Ishikawa (cell line): Measurements from ENCODE around the gene CPM.
A peak's percentile ranks its signal among the peaks of the same experiment; 100 is the strongest.

Experiments
- CEBPB ChIP-seq: IDR thresholded peaks from 2 replicates; pipeline ENCODE4 v1.6.1; 2012
- CREB1 ChIP-seq: IDR thresholded peaks from 2 replicates; pipeline ENCODE4 v1.6.1; 2012; ENCODE audit warnings: low read depth
- EGR1 ChIP-seq: IDR thresholded peaks from 2 replicates; pipeline ENCODE4 v1.6.1; 2012
- EP300 ChIP-seq: IDR thresholded peaks from 2 replicates; pipeline ENCODE4 v1.6.1; 2012; ENCODE audit warnings: borderline replicate concordance
- FOXM1 ChIP-seq: IDR thresholded peaks from 2 replicates; pipeline ENCODE4 v1.6.1; 2012; ENCODE audit warnings: low read depth, borderline replicate concordance
- NFIC ChIP-seq: IDR thresholded peaks from 2 replicates; pipeline ENCODE4 v1.6.1; 2012
- RAD21 ChIP-seq: IDR thresholded peaks from 2 replicates; pipeline ENCODE4 v1.6.1; 2012; ENCODE audit warnings: low read depth
- TAF1 ChIP-seq: IDR thresholded peaks from 2 replicates; pipeline ENCODE4 v1.6.1; 2012; ENCODE audit warnings: low read depth, mild to moderate bottlenecking
- TCF12 ChIP-seq: IDR thresholded peaks from 2 replicates; pipeline ENCODE4 v1.6.1; 2012; ENCODE audit warnings: low read depth
- TEAD4 ChIP-seq: IDR thresholded peaks from 2 replicates; pipeline ENCODE4 v1.6.1; 2012
- USF1 ChIP-seq: IDR thresholded peaks from 2 replicates; pipeline ENCODE4 v1.6.1; 2012
- YY1 ChIP-seq: IDR thresholded peaks from 2 replicates; pipeline ENCODE4 v1.6.1; 2012; ENCODE audit warnings: low read depth
- ZBTB7A ChIP-seq: IDR thresholded peaks from 2 replicates; pipeline ENCODE4 v1.6.1; 2012; ENCODE audit warnings: low read depth
- TF ChIP-seq, protein P1 (sequence below): IDR thresholded peaks from 2 replicates; pipeline ENCODE4 v1.6.1; 2012
- TF ChIP-seq, protein P2 (sequence below): IDR thresholded peaks from 2 replicates; pipeline ENCODE4 v1.6.1; 2012; ENCODE audit warnings: low read depth, mild to moderate bottlenecking

The CPM gene

GRCh38 chr12:68962877-68963855 is 30.2 kb upstream of the CPM start:
- TF ChIP-seq ZBTB7A (no peak), CEBPB (peak; percentile 37; the same call in 1 of the 2 replicates)

- TF ChIP-seq NFIC (no peak), CREB1 (no peak), TEAD4 (no peak), ZBTB7A (no peak), FOXM1 (no peak), CEBPB (no peak), TCF12 (no peak), EP300 (no peak), USF1 (no peak), RAD21 (no peak), YY1 (no peak), EGR1 (no peak), TAF1 (no peak)
- TF ChIP-seq, protein P1, sequence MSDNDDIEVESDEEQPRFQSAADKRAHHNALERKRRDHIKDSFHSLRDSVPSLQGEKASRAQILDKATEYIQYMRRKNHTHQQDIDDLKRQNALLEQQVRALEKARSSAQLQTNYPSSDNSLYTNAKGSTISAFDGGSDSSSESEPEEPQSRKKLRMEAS: no peak
- TF ChIP-seq, protein P2, sequence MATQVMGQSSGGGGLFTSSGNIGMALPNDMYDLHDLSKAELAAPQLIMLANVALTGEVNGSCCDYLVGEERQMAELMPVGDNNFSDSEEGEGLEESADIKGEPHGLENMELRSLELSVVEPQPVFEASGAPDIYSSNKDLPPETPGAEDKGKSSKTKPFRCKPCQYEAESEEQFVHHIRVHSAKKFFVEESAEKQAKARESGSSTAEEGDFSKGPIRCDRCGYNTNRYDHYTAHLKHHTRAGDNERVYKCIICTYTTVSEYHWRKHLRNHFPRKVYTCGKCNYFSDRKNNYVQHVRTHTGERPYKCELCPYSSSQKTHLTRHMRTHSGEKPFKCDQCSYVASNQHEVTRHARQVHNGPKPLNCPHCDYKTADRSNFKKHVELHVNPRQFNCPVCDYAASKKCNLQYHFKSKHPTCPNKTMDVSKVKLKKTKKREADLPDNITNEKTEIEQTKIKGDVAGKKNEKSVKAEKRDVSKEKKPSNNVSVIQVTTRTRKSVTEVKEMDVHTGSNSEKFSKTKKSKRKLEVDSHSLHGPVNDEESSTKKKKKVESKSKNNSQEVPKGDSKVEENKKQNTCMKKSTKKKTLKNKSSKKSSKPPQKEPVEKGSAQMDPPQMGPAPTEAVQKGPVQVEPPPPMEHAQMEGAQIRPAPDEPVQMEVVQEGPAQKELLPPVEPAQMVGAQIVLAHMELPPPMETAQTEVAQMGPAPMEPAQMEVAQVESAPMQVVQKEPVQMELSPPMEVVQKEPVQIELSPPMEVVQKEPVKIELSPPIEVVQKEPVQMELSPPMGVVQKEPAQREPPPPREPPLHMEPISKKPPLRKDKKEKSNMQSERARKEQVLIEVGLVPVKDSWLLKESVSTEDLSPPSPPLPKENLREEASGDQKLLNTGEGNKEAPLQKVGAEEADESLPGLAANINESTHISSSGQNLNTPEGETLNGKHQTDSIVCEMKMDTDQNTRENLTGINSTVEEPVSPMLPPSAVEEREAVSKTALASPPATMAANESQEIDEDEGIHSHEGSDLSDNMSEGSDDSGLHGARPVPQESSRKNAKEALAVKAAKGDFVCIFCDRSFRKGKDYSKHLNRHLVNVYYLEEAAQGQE: no peak
Observed at GRCh38 chr12:68959891-68960464, 27.0 kb upstream of the CPM start.

DNA sequence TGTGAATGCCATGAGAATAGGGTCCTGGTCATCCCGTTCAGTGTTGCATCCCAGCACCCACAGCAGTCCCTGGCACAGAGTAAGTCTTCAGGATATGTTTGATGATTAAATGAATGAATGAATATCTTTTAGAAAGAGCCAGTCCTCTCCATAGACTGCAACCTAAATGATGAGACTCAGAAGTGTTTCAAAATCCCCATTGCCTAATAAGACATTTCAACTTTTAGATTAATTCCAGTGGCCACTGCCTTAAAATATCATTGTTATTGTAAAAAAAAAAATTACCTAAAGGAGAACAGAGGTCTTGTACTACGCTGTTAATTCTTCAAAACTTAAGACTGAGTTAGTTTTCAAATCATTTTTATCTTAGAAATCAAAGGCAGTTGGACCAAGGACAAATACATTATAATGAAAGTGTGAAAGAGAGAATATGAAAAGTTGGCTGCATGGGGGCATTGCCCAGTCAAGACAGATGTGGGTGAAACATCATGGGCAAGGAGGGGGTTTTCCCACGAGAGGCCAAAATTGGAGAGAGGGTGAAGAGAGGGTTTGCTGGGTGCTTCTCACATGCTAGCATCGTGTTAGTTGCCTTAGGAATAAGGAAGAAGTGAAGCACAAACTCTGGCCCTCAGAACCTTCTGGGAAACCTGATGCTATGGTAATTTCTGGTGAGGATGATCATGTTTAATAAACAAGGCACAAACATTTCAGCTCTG is 26.3 kb upstream of the CPM start:
- TF ChIP-seq TCF12 (no peak), USF1 (no peak), EP300 (no peak), CEBPB (no peak), CREB1 (no peak), FOXM1 (no peak), RAD21 (no peak), TEAD4 (no peak), TAF1 (no peak), NFIC (no peak)
- TF ChIP-seq, protein P1: no peak
- TF ChIP-seq, protein P2: no peak

GRCh38 chr12:68958322-68958721 is 25.4 kb upstream of the CPM start:
- no peak for TF ChIP-seq TAF1
- TF ChIP-seq TCF12: no peak
- TF ChIP-seq RAD21: no peak
- no peak for TF ChIP-seq CREB1
- no peak for TF ChIP-seq EP300
- TF ChIP-seq, protein P1: no peak
- TF ChIP-seq EGR1: no peak
- TF ChIP-seq YY1: no peak
- no peak for TF ChIP-seq NFIC
- TF ChIP-seq CEBPB: no peak
- no peak for TF ChIP-seq USF1
- TF ChIP-seq FOXM1: no peak
- TF ChIP-seq, protein P2: no peak
- TF ChIP-seq TEAD4: no peak
- no peak for TF ChIP-seq ZBTB7A
